B cell (primary cell): ENCODE results near the gene CALN1. TPM values are rescaled to one million over a fixed set of nuclear protein-coding genes. Genes with fewer than 3 reads are reported as not detected.

ENCODE experiments used
- ATAC-seq: fragments of 200-7000 bp; cut with Tn5 transposase; one replicate; pipeline ENCODE4 v1.10.0; 2021; ENCODE audit warnings: low read depth, mild to moderate bottlenecking, moderate number of reproducible peaks, moderate library complexity
- CTCF ChIA-PET: fragments of 350-600 bp; sonication (Branson Sonifier 250); formaldehyde crosslinking; loops from one replicate; lab custom pipeline; 2021; ENCODE audit warnings: antibody characterized with exemption, inconsistent platforms; lab: Charles Lee
- POLR2A ChIA-PET: fragments of 350-600 bp; sonication (Branson Sonifier 250); formaldehyde crosslinking; loops from one replicate; lab custom pipeline; 2021; ENCODE audit warnings: antibody characterized with exemption; lab: Charles Lee
- DNase-seq: peaks from one replicate; pipeline ENCODE4 v3.0.0; 2013
- H2AFZ ChIP-seq: 2 replicates; pipeline ENCODE4 v1.6.1; 2012; ENCODE audit warnings: mild to moderate bottlenecking, low read depth, low read length; ENCODE audit not compliant: insufficient read depth, poor library complexity, severe bottlenecking
- H3K27ac ChIP-seq, 2 donors: 1 replicate in 1 of 2; 2 replicates in 1 of 2; pipeline ENCODE4 v1.5.1; 2012 to 2013; ENCODE audit warnings: low read length in 2 of 2, mild to moderate bottlenecking in 2 of 2, moderate library complexity in 1 of 2
- H3K27me3 ChIP-seq, 4 experiments: fragments of 200-600 bp in 1 of 4; sonication (generic) in 1 of 4; replicated peaks in 1 of 4; 1 replicate in 2 of 4; 2 replicates in 2 of 4; pipeline versions ENCODE4 v1.6.1 to v1.7.0; 2013 to 2016; ENCODE audit warnings: low read length in 3 of 4, mild to moderate bottlenecking in 2 of 4, mixed read lengths in 1 of 4, moderate library complexity in 1 of 4; ENCODE audit not compliant: insufficient read depth in 4 of 4, control insufficient read depth in 3 of 4; ENCODE audit errors: control extremely low read depth in 1 of 4
- H3K36me3 ChIP-seq, 2 experiments: replicated peaks in 1 of 2; 1 replicate in 1 of 2; 2 replicates in 1 of 2; pipeline versions ENCODE4 v1.6.1 to v1.7.1; 2013; ENCODE audit warnings: low read length in 1 of 2; ENCODE audit not compliant: insufficient read depth in 2 of 2, control insufficient read depth in 1 of 2; ENCODE audit errors: control extremely low read depth in 1 of 2, extremely low read depth in 1 of 2
- H3K4me1 ChIP-seq, 2 donors: fragments of 200-600 bp in 1 of 2; sonication (generic) in 1 of 2; 1 replicate in 1 of 2; 2 replicates in 1 of 2; pipeline versions ENCODE4 v1.5.1 to v1.6.1; 2013 to 2017; ENCODE audit warnings: low read length in 2 of 2; ENCODE audit not compliant: control insufficient read depth in 2 of 2, insufficient read depth in 2 of 2
- H3K4me2 ChIP-seq: replicated peaks from 2 replicates; pipeline ENCODE3; 2012; ENCODE audit warnings: mild to moderate bottlenecking, low read depth, low read length; ENCODE audit not compliant: poor library complexity, severe bottlenecking
- H3K4me3 ChIP-seq, 5 experiments: fragments of 200-600 bp in 1 of 5; sonication (generic) in 1 of 5; 1 replicate in 3 of 5; 2 replicates in 2 of 5; pipeline versions ENCODE4 v1.5.1 to v1.7.0; 2011 to 2016; ENCODE audit warnings: low read length in 4 of 5, mild to moderate bottlenecking in 4 of 5, low read depth in 2 of 5, control low read depth in 1 of 5, moderate library complexity in 1 of 5; ENCODE audit not compliant: insufficient read depth in 1 of 5; ENCODE audit errors: control extremely low read depth in 1 of 5, extremely low read depth in 1 of 5
- H3K79me2 ChIP-seq: fragments of 200-600 bp; sonication (generic); one replicate; pipeline ENCODE4 v1.6.0; 2016; ENCODE audit warnings: low read length; ENCODE audit not compliant: control insufficient read depth, insufficient read depth
- H3K9ac ChIP-seq: fragments of 200-600 bp; sonication (generic); 2 replicates; pipeline ENCODE4 v1.6.1; 2017; ENCODE audit warnings: mild to moderate bottlenecking, low read length, moderate library complexity
- H3K9me3 ChIP-seq, 3 donors: one replicate each; pipeline versions ENCODE4 v1.6.1 to v1.7.1; 2013; ENCODE audit warnings: low read length in 2 of 3; ENCODE audit not compliant: control insufficient read depth in 2 of 3, insufficient read depth in 1 of 3; ENCODE audit errors: control extremely low read depth in 1 of 3
- H4K20me1 ChIP-seq: 2 replicates; pipeline ENCODE4 v1.6.0; 2012; ENCODE audit warnings: mild to moderate bottlenecking, low read length; ENCODE audit not compliant: insufficient read depth, control insufficient read depth, poor library complexity, severe bottlenecking
- H3K27ac Mint-ChIP-seq: one replicate; pipeline ENCODE4 v1.8.0; 2021; ENCODE audit warnings: mixed read lengths
- H3K27me3 Mint-ChIP-seq: one replicate; pipeline ENCODE4 v1.8.0; 2021; ENCODE audit warnings: mixed read lengths
- H3K4me1 Mint-ChIP-seq: one replicate; pipeline ENCODE4 v1.8.0; 2021; ENCODE audit warnings: mixed read lengths
- H3K4me3 Mint-ChIP-seq: one replicate; pipeline ENCODE4 v1.8.0; 2021; ENCODE audit warnings: mixed read lengths
- H3K9me3 Mint-ChIP-seq: one replicate; pipeline ENCODE4 v1.8.0; 2022; ENCODE audit warnings: mixed read lengths; ENCODE audit not compliant: insufficient read depth
- CTCF ChIP-seq: fragments of 200-600 bp; IDR thresholded peaks from one replicate; pipeline ENCODE4 v1.8.0; 2022; ENCODE audit warnings: antibody characterized with exemption, mild to moderate bottlenecking
- EZH2 ChIP-seq: IDR thresholded peaks from 2 replicates; pipeline ENCODE4 v1.6.1; 2012; ENCODE audit warnings: borderline replicate concordance, low read depth, mild to moderate bottlenecking, moderate library complexity, low read length; ENCODE audit not compliant: insufficient read depth, poor library complexity, severe bottlenecking
- WGBS: methylation state at CpG from one replicate; pipeline ENCODE4 v1.1.5; 2013; ENCODE audit warnings: missing lambda C conversion rate; ENCODE audit not compliant: insufficient coverage; 5-methylcytosine and 5-hydroxymethylcytosine counted together
- intact Hi-C: fragments of 100-400 bp; cut with micrococcal nuclease; formaldehyde crosslinking; loops from one replicate; pipeline ENCODE4 v1.10.0; 2022
- polyA plus RNA-seq: library from polyadenylated mRNA; depleted of rRNA; stranded (reverse); fragments of >200 nt; gene quantifications from 2 replicates; pipeline ENCODE4 v1.2.3, GENCODE V29; 2012
- total RNA-seq, 2 donors: library from RNA; stranded (reverse); fragments of 120-200 nt in 1 of 2; gene quantifications; 1 replicate in 1 of 2; 2 replicates in 1 of 2; pipeline versions ENCODE4 v1.2.3 to v1.2.4, GENCODE V29; 2013 to 2022

CALN1 gene
- total and polyA plus RNA-seq, 2 donors (not counting 1 experiment from before 2014, with no cell fraction given) = not detected

- no peak for DNase-seq
- Histone ChIP-seq H4K20me1 (no peaks in the 10 kb centered on the region), H3K4me1 (no peaks in the 10 kb centered on the region), H2AFZ (no peak overlapping the region), H3K79me2 (no peaks in the 10 kb centered on the region), H3K9ac (no peak overlapping the region), H3K36me3 (no peaks in the 10 kb centered on the region), H3K27ac (no peak overlapping the region), H3K4me3 (no peak overlapping the region), H3K9me3 (peaks cover 0 to 4% (median 0%) of the 10 kb centered on the region in 3 donors), H3K4me2 (no peak overlapping the region), H3K27me3 (no peaks in the 10 kb centered on the region)
- no peaks in the 10 kb centered on the region for H3K27me3 Mint-ChIP-seq
- ATAC-seq = no peak
- POLR2A ChIA-PET = no interaction called here
- peaks cover 3% of the 10 kb centered on the region for H3K9me3 Mint-ChIP-seq
- CTCF ChIA-PET = no interaction called here
- H3K4me1 Mint-ChIP-seq = no peaks in the 10 kb centered on the region
- H3K4me3 Mint-ChIP-seq = no peak overlapping the region
- no peak overlapping the region for H3K27ac Mint-ChIP-seq
- WGBS = 81% methylated on average over 2 of the region's 4 CpGs
- TF ChIP-seq CTCF (no peak), EZH2 (no peak)
- intact Hi-C loops = no loop called here
Observed at GRCh38 chr7:72077786-72078185, 334.4 kb downstream of the CALN1 start.

GRCh38 chr7:72072901-72073300 lies 339.2 kb downstream of the CALN1 start:
- Mint-ChIP-seq H3K27ac (no peak overlapping the region), H3K27me3 (no peaks in the 10 kb centered on the region), H3K4me3 (no peak overlapping the region), H3K4me1 (no peaks in the 10 kb centered on the region), H3K9me3 (peaks cover 11% of the 10 kb centered on the region)
- Histone ChIP-seq H3K9ac (no peak overlapping the region), H4K20me1 (no peaks in the 10 kb centered on the region), H3K79me2 (no peaks in the 10 kb centered on the region), H3K27ac (no peak overlapping the region), H2AFZ (no peak overlapping the region), H3K27me3 (no peaks in the 10 kb centered on the region), H3K36me3 (no peaks in the 10 kb centered on the region), H3K4me2 (no peak overlapping the region), H3K4me1 (no peaks in the 10 kb centered on the region), H3K9me3 (peaks cover 0 to 9% (median 0%) of the 10 kb centered on the region in 3 donors), H3K4me3 (no peak overlapping the region)
- ATAC-seq = no peak
- ChIA-PET POLR2A (no interaction called here), CTCF (no interaction called here)
- no peak for TF ChIP-seq EZH2
- intact Hi-C loops = no loop called here
- DNase-seq = no peak
